T-cell (primary cell): ENCODE data around the gene RALY. TPM values are rescaled to one million over a fixed set of nuclear protein-coding genes. Genes with fewer than 3 reads are reported as not detected.

Source experiments
- ATAC-seq, 4 experiments: fragments of 200-7000 bp in 3 of 4; fragments of 150-1000 bp in 1 of 4; cut with Tn5 transposase; replicated peaks in 1 of 4; 1 replicate in 3 of 4; 2 replicates in 1 of 4; pipeline ENCODE4 v1.10.0; 2021; ENCODE audit warnings: moderate library complexity in 3 of 4, mild to moderate bottlenecking in 2 of 4, moderate number of reproducible peaks in 1 of 4
- CTCF ChIA-PET, 2 donors: fragments of 300-600 bp; sonication (Branson Sonifier 250); formaldehyde crosslinking; loops; one replicate each; lab custom pipeline; 2022; ENCODE audit warnings: antibody characterized with exemption in 2 of 2; lab: Charles Lee
- POLR2A ChIA-PET, 2 donors: fragments of 300-600 bp; sonication (Branson Sonifier 250); formaldehyde crosslinking; loops; one replicate each; lab custom pipeline; 2022; ENCODE audit warnings: antibody characterized with exemption in 2 of 2; lab: Charles Lee
- DNase-seq, 35 experiments: peaks; one replicate each; pipeline versions ENCODE4 v3.0.0 to v3.0.0-alpha.2; 2013 to 2023
- H3K27ac ChIP-seq: one replicate; pipeline ENCODE4 v1.5.1; 2013; ENCODE audit warnings: low read length
- H3K27me3 ChIP-seq, 2 experiments: replicated peaks in 1 of 2; 1 replicate in 1 of 2; 2 replicates in 1 of 2; pipeline versions ENCODE4 v1.6.1 to v1.7.0; 2013; ENCODE audit warnings: low read length in 1 of 2, mixed read lengths in 1 of 2; ENCODE audit not compliant: control insufficient read depth in 2 of 2, insufficient read depth in 2 of 2; ENCODE audit errors: extremely low read depth in 1 of 2
- H3K36me3 ChIP-seq, 2 donors: 1 replicate in 1 of 2; 2 replicates in 1 of 2; pipeline versions ENCODE4 v1.6.1 to v1.7.0; 2013; ENCODE audit warnings: low read length in 1 of 2; ENCODE audit not compliant: control insufficient read depth in 2 of 2, insufficient read depth in 1 of 2; ENCODE audit errors: extremely low read depth in 1 of 2
- H3K4me1 ChIP-seq, 2 experiments: 1 replicate in 1 of 2; 2 replicates in 1 of 2; pipeline versions ENCODE4 v1.6.1 to v1.7.0; 2013; ENCODE audit warnings: low read length in 2 of 2, mixed read lengths in 1 of 2; ENCODE audit not compliant: insufficient read depth in 2 of 2, control insufficient read depth in 1 of 2; ENCODE audit errors: extremely low read depth in 1 of 2
- H3K4me3 ChIP-seq, 2 donors: 1 replicate in 1 of 2; 2 replicates in 1 of 2; pipeline versions ENCODE4 v1.5.1 to v1.7.0; 2013; ENCODE audit warnings: mild to moderate bottlenecking in 2 of 2, low read length in 1 of 2, moderate library complexity in 1 of 2; ENCODE audit not compliant: control insufficient read depth in 1 of 2; ENCODE audit errors: extremely low read depth in 1 of 2
- H3K9me3 ChIP-seq: 2 replicates; pipeline ENCODE4 v1.7.0; 2013
- H3K27ac Mint-ChIP-seq, 2 donors: one replicate each; pipeline ENCODE4 v1.8.0; 2020 to 2021; ENCODE audit warnings: mild to moderate bottlenecking in 2 of 2, mixed read lengths in 2 of 2
- H3K27me3 Mint-ChIP-seq, 2 donors: one replicate each; pipeline ENCODE4 v1.8.0; 2021 to 2022; ENCODE audit warnings: mixed read lengths in 2 of 2
- H3K36me3 Mint-ChIP-seq: one replicate; pipeline ENCODE4 v1.8.0; 2021; ENCODE audit warnings: mixed read lengths
- H3K4me1 Mint-ChIP-seq, 3 donors: one replicate each; pipeline ENCODE4 v1.8.0; 2020 to 2022; ENCODE audit warnings: mixed read lengths in 3 of 3, mild to moderate bottlenecking in 1 of 3
- H3K4me3 Mint-ChIP-seq, 3 donors: one replicate each; pipeline ENCODE4 v1.8.0; 2020 to 2022; ENCODE audit warnings: mild to moderate bottlenecking in 3 of 3, mixed read lengths in 3 of 3, moderate library complexity in 3 of 3
- H3K9me3 Mint-ChIP-seq, 3 donors: one replicate each; pipeline ENCODE4 v1.8.0; 2020 to 2022; ENCODE audit warnings: mixed read lengths in 3 of 3
- WGBS: methylation state at CpG from one replicate; pipeline ENCODE4 v1.1.5; 2013; ENCODE audit warnings: missing lambda C conversion rate; ENCODE audit not compliant: insufficient coverage; 5-methylcytosine and 5-hydroxymethylcytosine counted together
- total RNA-seq, 35 experiments: library from RNA in 6 of 35; stranded (reverse) in 6 of 35; fragments of 120-200 nt in 1 of 35; gene quantifications; one replicate each; pipeline versions ENCODE4 v1.2.1 to v1.2.4 and lab custom pipeline; 2013 to 2026

RALY gene
- total RNA-seq, 5 donors from 2014 or later (not counting 1 experiment from before 2014, with no cell fraction given) = 110 to 126 (median 125) TPM

GRCh38 chr20:33971147-33971975, 22.4 kb upstream of the RALY start:
- CTCF ChIA-PET = interaction anchor here (0.6 kb wide), 3 partner anchors 16 to 33 kb away, joined by 3 read pairs; no protein-coding TSS in a partner anchor
- no peak for ATAC-seq

GRCh38 chr20:33976959-33977358, 16.8 kb upstream of the RALY start:
- Mint-ChIP-seq H3K27me3 (peaks cover 17 to 19% of the 10 kb centered on the region in 2 donors), H3K27ac (no peak overlapping the region), H3K36me3 (no peaks in the 10 kb centered on the region), H3K9me3 (no peaks in the 10 kb centered on the region), H3K4me1 (no peaks in the 10 kb centered on the region), H3K4me3 (no peak overlapping the region)
- ATAC-seq (no peak), DNase-seq (no peak)
- no peaks in the 10 kb centered on the region for H3K4me1 ChIP-seq
- H3K27me3 ChIP-seq = peaks cover 0 to 3% of the 10 kb centered on the region in 2 experiments
- ChIA-PET CTCF (no interaction called here), POLR2A (no interaction called here)
- no peak overlapping the region for H3K4me3 ChIP-seq
- no peaks in the 10 kb centered on the region for H3K36me3 ChIP-seq
- H3K9me3 ChIP-seq = no peaks in the 10 kb centered on the region
- no peak overlapping the region for H3K27ac ChIP-seq

More at GRCh38 chr20:33971147-33971975, 22.4 kb upstream of the RALY start:
- POLR2A ChIA-PET = no interaction called here
- H3K27me3 ChIP-seq = no peaks in the 10 kb centered on the region
- no peaks in the 10 kb centered on the region for H3K36me3 Mint-ChIP-seq
- no peak overlapping the region for H3K4me3 ChIP-seq
- H3K4me1 Mint-ChIP-seq = no peaks in the 10 kb centered on the region
- H3K4me1 ChIP-seq = no peaks in the 10 kb centered on the region
- no peak for DNase-seq
- H3K9me3 ChIP-seq = no peaks in the 10 kb centered on the region
- WGBS = no CpG with 5 or more reads among the region's 6 CpGs
- H3K9me3 Mint-ChIP-seq = peaks cover 0 to 3% (median 0%) of the 10 kb centered on the region in 3 donors
- H3K27ac ChIP-seq = no peak overlapping the region
- H3K36me3 ChIP-seq = no peaks in the 10 kb centered on the region
- H3K27me3 Mint-ChIP-seq = peaks cover 0 to under 1% of the 10 kb centered on the region in 2 donors
- no peak overlapping the region for H3K4me3 Mint-ChIP-seq
- H3K27ac Mint-ChIP-seq = peak overlapping the region in 1 of 2 donors; percentile 10

- Histone ChIP-seq H3K27ac (no peak overlapping the region), H3K9me3 (no peaks in the 10 kb centered on the region), H3K27me3 (peaks cover 0 to 4% of the 10 kb centered on the region in 2 experiments), H3K4me1 (no peaks in the 10 kb centered on the region), H3K36me3 (no peaks in the 10 kb centered on the region), H3K4me3 (no peak overlapping the region)
- WGBS = 80% methylated on average over 1 of the region's 2 CpGs
- ATAC-seq (no peak), DNase-seq (no peak)
- Mint-ChIP-seq H3K4me3 (no peak overlapping the region), H3K27me3 (peaks cover 17 to 19% of the 10 kb centered on the region in 2 donors), H3K36me3 (no peaks in the 10 kb centered on the region), H3K4me1 (no peaks in the 10 kb centered on the region), H3K9me3 (no peaks in the 10 kb centered on the region), H3K27ac (no peak overlapping the region)
- ChIA-PET POLR2A (no interaction called here), CTCF (no interaction called here)
Measured at GRCh38 chr20:33977535-33977934, 16.2 kb upstream of the RALY start.

GRCh38 chr20:33979094-33979493, 14.6 kb upstream of the RALY start:
- H3K27me3 ChIP-seq = peaks cover 0 to 4% of the 10 kb centered on the region in 2 experiments
- H3K27me3 Mint-ChIP-seq = peaks cover 17 to 19% of the 10 kb centered on the region in 2 donors
- no peaks in the 10 kb centered on the region for H3K36me3 ChIP-seq
- H3K9me3 ChIP-seq = no peaks in the 10 kb centered on the region
- no peak for ATAC-seq
- no peaks in the 10 kb centered on the region for H3K4me1 Mint-ChIP-seq
- DNase-seq = no peak
- no peak overlapping the region for H3K27ac ChIP-seq
- no CpG with 5 or more reads among the region's 2 CpGs for WGBS
- POLR2A ChIA-PET = no interaction called here
- no peak overlapping the region for H3K4me3 ChIP-seq
- no peak overlapping the region for H3K4me3 Mint-ChIP-seq
- CTCF ChIA-PET = interaction anchor here in 1 of 2 donors (0.9 kb wide), 1 partner anchor 22 kb away, joined by 3 read pairs; no protein-coding TSS in a partner anchor
- no peaks in the 10 kb centered on the region for H3K36me3 Mint-ChIP-seq
- no peaks in the 10 kb centered on the region for H3K9me3 Mint-ChIP-seq
- no peaks in the 10 kb centered on the region for H3K4me1 ChIP-seq
- H3K27ac Mint-ChIP-seq = no peak overlapping the region

- ATAC-seq (no peak), DNase-seq (no peak)
- Mint-ChIP-seq H3K4me3 (no peak overlapping the region), H3K36me3 (no peaks in the 10 kb centered on the region), H3K27me3 (peaks cover 16 to 19% of the 10 kb centered on the region in 2 donors), H3K27ac (no peak overlapping the region), H3K9me3 (no peaks in the 10 kb centered on the region), H3K4me1 (no peaks in the 10 kb centered on the region)
- no peak overlapping the region for H3K4me3 ChIP-seq
- H3K36me3 ChIP-seq = no peaks in the 10 kb centered on the region
- H3K9me3 ChIP-seq = no peaks in the 10 kb centered on the region
- no peaks in the 10 kb centered on the region for H3K4me1 ChIP-seq
- ChIA-PET POLR2A (no interaction called here), CTCF (no interaction called here)
- H3K27me3 ChIP-seq = peaks cover 0 to 4% of the 10 kb centered on the region in 2 experiments
- no peak overlapping the region for H3K27ac ChIP-seq
- 83% methylated on average over 2 of the region's 7 CpGs for WGBS
Measured at GRCh38 chr20:33981347-33981746, 12.4 kb upstream of the RALY start.

GRCh38 chr20:33981964-33982363, 11.7 kb upstream of the RALY start:
- H3K9me3 ChIP-seq = no peaks in the 10 kb centered on the region
- H3K27me3 ChIP-seq = peaks cover 0 to 4% of the 10 kb centered on the region in 2 experiments
- H3K9me3 Mint-ChIP-seq = no peaks in the 10 kb centered on the region
- ChIA-PET POLR2A (no interaction called here), CTCF (no interaction called here)
- 50% methylated on average over 1 of the region's 3 CpGs for WGBS
- H3K27ac ChIP-seq = no peak overlapping the region
- no peak overlapping the region for H3K27ac Mint-ChIP-seq
- DNase-seq (no peak), ATAC-seq (no peak)
- no peaks in the 10 kb centered on the region for H3K36me3 ChIP-seq
- H3K4me1 Mint-ChIP-seq = no peaks in the 10 kb centered on the region
- no peaks in the 10 kb centered on the region for H3K36me3 Mint-ChIP-seq
- H3K27me3 Mint-ChIP-seq = peaks cover 12 to 19% of the 10 kb centered on the region in 2 donors
- H3K4me1 ChIP-seq = no peaks in the 10 kb centered on the region
- H3K4me3 ChIP-seq = no peak overlapping the region
- H3K4me3 Mint-ChIP-seq = no peak overlapping the region
